Endothelial cell (in vitro differentiated cells): ENCODE data around the gene TTC7B. TPM values are rescaled to one million over a fixed set of nuclear protein-coding genes. Genes with fewer than 3 reads are reported as not detected.

Experiments
- DNase-seq: peaks from one replicate; pipeline ENCODE4 v3.0.0; 2021; ENCODE audit warnings: low spot score
- H3K27ac Mint-ChIP-seq: one replicate; pipeline ENCODE4 v1.8.0; 2021; ENCODE audit warnings: mixed read lengths, inconsistent platforms; ENCODE audit not compliant: unreplicated experiment
- H3K27me3 Mint-ChIP-seq: one replicate; pipeline ENCODE4 v1.8.0; 2021; ENCODE audit warnings: mild to moderate bottlenecking, moderate library complexity, mixed read lengths, inconsistent platforms; ENCODE audit not compliant: unreplicated experiment
- H3K36me3 Mint-ChIP-seq: one replicate; pipeline ENCODE4 v1.8.0; 2021; ENCODE audit warnings: mild to moderate bottlenecking, low read depth, mixed read lengths, inconsistent platforms; ENCODE audit not compliant: unreplicated experiment
- H3K4me1 Mint-ChIP-seq: one replicate; pipeline ENCODE4 v1.8.0; 2021; ENCODE audit warnings: mild to moderate bottlenecking, mixed read lengths, inconsistent platforms; ENCODE audit not compliant: unreplicated experiment
- H3K4me3 Mint-ChIP-seq: one replicate; pipeline ENCODE4 v1.8.0; 2021; ENCODE audit warnings: mild to moderate bottlenecking, mixed read lengths, inconsistent platforms; ENCODE audit not compliant: unreplicated experiment
- H3K9me3 Mint-ChIP-seq: one replicate; pipeline ENCODE4 v1.8.0; 2021; ENCODE audit warnings: mixed read lengths, inconsistent platforms; ENCODE audit not compliant: unreplicated experiment
- CTCF ChIP-seq: fragments of 200-600 bp; sonication (generic); IDR thresholded peaks from one replicate; pipeline ENCODE4 v1.5.0; 2021; ENCODE audit warnings: antibody characterized with exemption; ENCODE audit not compliant: unreplicated experiment
- total RNA-seq: library from RNA; stranded (reverse); fragmentation: NEBNext Ultra II Directional; extraction: Animal tissue kit (Norgen Biotek cat#: 25700); gene quantifications from one replicate; pipeline ENCODE4 v1.2.1, GENCODE V29; 2021; ENCODE audit not compliant: unreplicated experiment

TTC7B gene
- total RNA-seq, 1 donor from 2014 or later, result 93.5 TPM

GRCh38 chr14:90632871-90633270 lies 183.4 kb downstream of the TTC7B start:
- Mint-ChIP-seq H3K4me3 (no peak overlapping the region), H3K9me3 (no peaks in the 10 kb centered on the region), H3K36me3 (peaks cover 5% of the 10 kb centered on the region), H3K27me3 (peaks cover 8% of the 10 kb centered on the region), H3K4me1 (peaks cover 22% of the 10 kb centered on the region), H3K27ac (no peak overlapping the region)
- DNase-seq, result no peak
- no peak for TF ChIP-seq CTCF

DNA sequence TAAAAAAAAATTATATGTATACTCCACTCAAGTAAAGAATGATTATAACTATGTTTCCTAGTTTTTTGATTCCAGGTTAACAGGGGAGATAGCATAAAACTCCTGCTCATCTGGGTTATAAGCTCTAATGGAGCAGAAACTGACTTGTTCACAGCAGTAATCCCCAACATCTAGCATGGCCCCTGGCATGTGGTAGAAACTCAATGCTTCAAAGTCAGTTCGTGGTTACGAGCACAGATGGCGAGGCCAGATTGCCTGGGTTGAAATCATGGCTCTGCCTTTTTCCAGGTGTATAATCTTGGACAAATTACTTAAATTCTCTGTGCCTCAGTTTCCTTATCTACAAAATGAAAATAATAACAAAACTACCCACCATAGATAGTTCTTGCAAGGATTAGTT lies 183.8 kb downstream of the TTC7B start:
- no peaks in the 10 kb centered on the region for H3K9me3 Mint-ChIP-seq
- TF ChIP-seq CTCF, result no peak

DNA sequence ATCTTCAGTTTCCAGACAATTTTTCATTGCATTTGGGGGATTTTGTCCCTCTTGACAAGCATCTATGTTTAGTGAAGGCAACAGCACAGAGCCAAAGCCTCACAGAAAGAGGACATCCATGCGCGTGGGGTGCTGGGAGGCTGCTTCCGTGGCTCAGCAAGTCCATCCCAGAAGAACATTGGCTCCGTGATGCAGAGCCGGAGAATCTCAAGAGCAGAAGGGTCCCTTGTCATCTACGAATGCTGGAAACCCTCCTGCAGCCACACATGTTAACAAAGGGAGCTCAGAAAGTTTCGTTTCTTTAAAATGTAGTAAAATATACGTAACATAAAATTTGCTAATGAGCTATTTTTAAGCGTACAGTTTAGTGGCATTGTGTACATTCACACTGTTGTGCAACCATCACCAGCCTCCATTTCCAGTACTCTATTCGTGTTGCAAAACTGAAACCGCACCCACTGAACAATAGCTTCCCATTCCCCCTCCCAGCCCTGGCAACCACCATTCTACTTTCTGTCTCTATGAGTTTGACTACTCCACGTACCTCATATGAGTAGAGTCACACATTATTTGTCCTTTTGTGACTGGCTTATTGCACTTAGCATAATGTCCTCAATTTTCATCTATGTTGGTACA lies 185.9 kb downstream of the TTC7B start:
- Mint-ChIP-seq H3K36me3 (peaks cover 11% of the 10 kb centered on the region), H3K4me1 (peaks cover 27% of the 10 kb centered on the region), H3K27ac (no peak overlapping the region), H3K9me3 (no peaks in the 10 kb centered on the region), H3K4me3 (peak overlapping the region; percentile 74), H3K27me3 (peaks cover 8% of the 10 kb centered on the region)
- DNase-seq, result no peak
- no peak for TF ChIP-seq CTCF

More for the DNA sequence above, 183.8 kb downstream of the TTC7B start:
- H3K4me3 Mint-ChIP-seq, result no peak overlapping the region
- H3K36me3 Mint-ChIP-seq, result peaks cover 5% of the 10 kb centered on the region
- H3K27ac Mint-ChIP-seq, result no peak overlapping the region
- H3K27me3 Mint-ChIP-seq, result peaks cover 8% of the 10 kb centered on the region
- H3K4me1 Mint-ChIP-seq, result peaks cover 26% of the 10 kb centered on the region
- no peak for DNase-seq

GRCh38 chr14:90629471-90629870 lies 186.8 kb downstream of the TTC7B start:
- no peaks in the 10 kb centered on the region for H3K9me3 Mint-ChIP-seq
- no peak for DNase-seq
- peaks cover 8% of the 10 kb centered on the region for H3K27me3 Mint-ChIP-seq
- H3K27ac Mint-ChIP-seq, result no peak overlapping the region
- peaks cover 13% of the 10 kb centered on the region for H3K36me3 Mint-ChIP-seq
- H3K4me3 Mint-ChIP-seq, result no peak overlapping the region
- peaks cover 33% of the 10 kb centered on the region for H3K4me1 Mint-ChIP-seq
- no peak for TF ChIP-seq CTCF

- Mint-ChIP-seq H3K4me1 (peaks cover 37% of the 10 kb centered on the region), H3K9me3 (no peaks in the 10 kb centered on the region), H3K27me3 (peaks cover 8% of the 10 kb centered on the region), H3K27ac (peak overlapping the region; percentile 77), H3K4me3 (no peak overlapping the region), H3K36me3 (peaks cover 15% of the 10 kb centered on the region)
- DNase-seq, result no peak
- no peak for TF ChIP-seq CTCF
Observed at GRCh38 chr14:90628825-90629224, 187.4 kb downstream of the TTC7B start.
